NCI-H2107 (cell line): ENCODE data around the gene POU3F2.

Experiments used
- DNase-seq: peaks from one replicate; lab custom pipeline; 2025; lab: John Stamatoyannopoulos, UW

POU3F2 gene

GRCh38 chr6:98834060-98835031 is at the start of gene POU3F2:
POU3F2 (plus strand) TSS chr6:98834574; CDS start chr6:98834874, 300 bp downstream.
- DNase-seq: peak; percentile 95

DNA sequence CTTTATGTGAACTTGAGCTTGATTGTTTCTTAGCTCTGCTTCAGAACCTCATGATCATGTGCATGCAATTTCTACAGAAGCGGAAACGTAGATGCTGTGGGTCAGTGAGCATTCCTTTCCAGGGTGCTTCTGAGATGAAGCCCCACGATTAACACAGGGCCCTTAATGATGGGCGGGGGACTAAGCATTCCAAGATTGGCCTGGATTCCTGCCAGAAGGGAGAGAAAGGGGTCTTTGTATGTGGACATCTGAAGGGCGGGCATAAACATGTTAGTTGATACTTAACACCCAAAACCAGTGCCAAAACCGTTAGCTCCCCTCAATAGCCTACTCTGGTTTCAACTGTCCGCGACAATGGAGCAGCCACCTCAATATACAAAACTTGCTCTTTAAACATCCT is 46.9 kb upstream of the POU3F2 start:
- DNase-seq: peak; percentile 25

DNA sequence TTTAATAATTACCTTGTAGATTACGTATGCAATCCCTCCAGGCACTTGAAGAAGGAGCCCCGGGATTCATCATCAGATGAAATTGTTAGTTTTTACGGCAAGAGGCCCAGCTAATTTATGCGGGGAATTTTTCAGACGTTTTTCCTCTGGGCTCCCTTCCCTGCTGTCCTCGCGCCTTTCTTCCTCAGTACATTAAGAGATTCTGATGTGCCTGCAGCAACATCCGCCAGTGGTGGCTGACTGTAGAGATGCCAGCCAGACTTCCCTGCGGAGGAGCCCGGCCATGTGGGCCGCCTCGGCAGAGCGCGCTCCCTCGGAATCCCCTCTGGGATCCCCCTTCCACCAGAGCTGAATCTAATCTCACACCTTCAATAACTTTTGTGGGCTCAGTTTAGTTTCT is 46.4 kb upstream of the POU3F2 start:
- no peak for DNase-seq

DNA sequence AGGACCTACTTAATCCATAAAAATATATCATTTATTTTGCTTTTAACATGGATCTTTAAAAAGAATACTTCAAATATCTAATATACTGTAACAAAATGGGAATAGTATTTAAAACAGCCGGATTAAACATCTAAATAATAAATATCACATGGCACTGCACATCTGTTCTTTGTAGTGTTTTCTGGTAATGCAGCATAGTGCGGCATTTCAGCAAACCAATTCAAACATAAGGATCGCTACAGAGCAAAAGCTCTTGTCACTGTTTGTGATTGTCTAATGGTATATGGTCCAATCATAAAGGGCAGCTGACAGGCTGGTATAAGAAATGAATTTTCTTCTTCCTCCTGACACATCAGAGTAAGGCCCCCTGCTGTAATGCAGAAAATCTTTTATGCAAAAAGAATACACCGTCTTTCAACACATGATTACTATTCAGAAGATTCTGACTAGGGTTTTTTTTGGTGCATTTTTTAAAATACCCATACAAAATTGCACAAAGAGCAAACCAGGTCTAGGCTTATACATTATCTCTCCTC is 40.0 kb upstream of the POU3F2 start:
- no peak for DNase-seq

DNA sequence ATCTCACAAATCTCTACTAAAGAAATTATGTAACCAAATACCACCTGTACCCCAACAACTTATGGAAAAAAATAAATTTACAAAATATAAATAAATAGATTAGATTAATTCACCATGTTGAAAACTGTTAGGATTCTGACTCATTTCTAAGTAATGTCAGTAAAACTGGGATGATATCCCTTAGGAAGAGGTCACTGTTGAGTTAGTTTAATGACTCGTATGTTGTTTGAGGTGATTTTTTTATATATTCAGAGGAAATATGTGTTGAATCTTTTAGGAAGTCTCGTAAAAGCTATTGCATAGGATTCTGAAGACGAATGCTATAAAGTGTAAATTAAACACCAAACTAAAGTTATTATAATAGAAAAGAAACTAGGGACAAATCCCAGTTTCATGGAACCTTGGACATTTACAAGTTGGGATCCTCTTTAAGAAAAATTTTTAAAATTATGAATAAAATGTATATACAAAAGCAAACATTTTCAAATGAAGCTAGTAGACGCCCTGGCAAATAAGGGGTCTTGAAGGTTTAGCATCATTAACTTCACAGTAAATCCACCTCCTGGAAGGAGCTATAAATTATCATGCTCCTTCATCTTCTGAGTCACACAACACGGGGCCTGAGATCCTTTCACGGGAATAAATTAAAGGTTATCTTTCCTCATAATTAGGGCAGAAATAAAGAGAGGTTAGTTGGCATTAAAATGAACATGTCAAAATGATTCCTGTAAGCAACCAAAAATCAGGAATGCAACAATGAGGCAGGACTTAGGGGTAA is 37.0 kb upstream of the POU3F2 start:
- DNase-seq: no peak

- no peak for DNase-seq
These were observed 33.5 kb upstream of the POU3F2 start for GRCh38 chr6:98800866-98801265.

- DNase-seq: no peak
These were observed 25.7 kb upstream of the POU3F2 start for GRCh38 chr6:98808541-98809210.

DNA sequence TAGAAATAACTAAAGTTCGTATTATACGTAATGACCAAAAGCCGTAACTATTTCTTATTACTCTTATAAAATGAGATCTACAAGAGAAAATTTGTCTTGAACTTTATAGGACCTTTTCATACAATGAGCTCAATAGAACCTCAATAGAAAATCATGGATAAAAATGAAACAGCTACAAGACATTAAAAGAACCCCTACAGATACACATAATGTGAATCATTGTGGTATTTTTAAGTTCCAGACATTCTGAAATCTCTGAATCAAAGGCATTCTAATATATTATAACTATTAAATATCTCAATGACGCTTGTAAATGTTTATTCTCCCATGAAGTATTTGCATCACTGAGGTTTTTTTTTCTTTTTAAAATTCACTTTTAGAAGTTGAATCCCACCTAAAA is 22.2 kb upstream of the POU3F2 start:
- DNase-seq: no peak

DNA sequence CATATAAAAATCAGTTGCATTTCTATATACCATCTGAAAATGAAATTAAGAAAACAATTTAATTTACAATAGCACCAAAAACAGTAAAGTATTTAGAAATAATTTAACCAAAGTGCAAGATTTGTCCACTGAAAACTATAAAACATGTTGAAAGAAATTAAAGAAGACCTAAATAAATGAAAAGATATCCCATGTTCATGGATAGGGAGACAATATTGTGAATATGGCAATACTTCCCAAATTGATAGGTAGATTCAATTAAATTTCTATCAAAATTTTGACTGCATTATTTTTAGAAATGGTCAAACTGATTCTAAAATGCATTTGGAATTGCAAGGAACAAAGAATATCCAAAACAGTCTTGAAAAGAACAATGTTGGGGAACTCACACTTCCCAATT is 17.6 kb upstream of the POU3F2 start:
- DNase-seq: no peak

DNA sequence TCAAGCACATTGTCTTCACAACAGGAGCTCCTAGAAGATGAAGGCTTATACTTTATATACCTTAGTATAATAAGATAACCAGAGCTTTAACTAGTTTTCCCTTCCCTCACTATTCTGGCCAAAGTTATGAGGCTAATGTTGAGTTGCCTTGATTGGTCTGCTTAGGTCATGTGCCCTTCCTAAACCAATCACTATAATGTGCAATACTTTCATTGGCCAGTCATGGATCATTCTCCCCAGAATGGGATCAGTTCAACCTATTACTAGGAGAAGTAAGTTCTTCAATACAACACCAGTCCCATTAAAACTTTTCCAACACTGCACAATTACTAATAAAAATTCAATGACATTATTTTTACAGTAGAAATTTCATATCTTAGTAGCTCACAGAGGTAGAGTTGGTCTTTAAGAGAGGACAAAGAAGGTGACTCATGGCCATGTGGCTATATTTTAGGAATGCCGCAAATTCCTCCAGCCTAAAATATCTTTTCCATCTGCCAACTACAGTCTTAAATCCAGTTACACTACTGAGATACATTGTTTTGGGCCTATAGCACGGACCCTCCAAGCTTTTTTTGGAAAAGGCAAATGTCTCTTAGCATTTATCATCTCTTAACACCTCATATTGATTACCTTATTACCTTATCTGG is 12.5 kb upstream of the POU3F2 start:
- no peak for DNase-seq

DNA sequence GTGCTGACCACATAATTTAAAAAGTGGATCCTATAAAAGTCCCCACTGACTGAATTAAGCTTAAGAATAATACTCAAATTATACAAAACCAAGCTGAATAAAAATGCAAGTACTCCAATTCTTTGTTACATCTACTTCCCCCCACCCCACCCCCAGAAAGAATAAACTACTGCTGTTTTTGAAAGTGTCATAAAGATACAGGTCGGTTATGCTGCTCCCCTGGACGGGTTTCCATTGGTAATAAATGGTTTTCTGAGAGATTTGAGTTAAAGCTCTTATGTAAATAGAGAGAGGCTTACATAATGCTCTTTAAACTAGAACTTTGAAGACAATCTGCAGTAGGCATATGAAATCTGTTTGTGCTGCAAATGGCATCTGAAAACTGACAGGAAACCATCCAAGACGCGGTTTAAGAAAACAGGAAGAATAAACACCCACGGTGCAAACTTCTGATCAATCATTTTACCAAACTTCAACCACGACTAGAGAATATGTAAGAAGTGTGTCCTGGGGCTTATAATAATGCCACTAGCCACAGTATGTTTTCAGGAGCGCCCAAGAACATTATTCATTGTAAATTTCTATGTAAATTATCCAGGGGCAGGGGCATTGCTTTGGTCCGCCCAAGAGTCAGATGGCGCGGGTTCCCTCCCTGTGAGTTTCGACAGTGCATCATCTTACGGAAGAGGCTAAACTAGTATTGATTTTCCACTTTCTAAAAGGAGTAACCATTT is 10.8 kb upstream of the POU3F2 start:
- no peak for DNase-seq

DNA sequence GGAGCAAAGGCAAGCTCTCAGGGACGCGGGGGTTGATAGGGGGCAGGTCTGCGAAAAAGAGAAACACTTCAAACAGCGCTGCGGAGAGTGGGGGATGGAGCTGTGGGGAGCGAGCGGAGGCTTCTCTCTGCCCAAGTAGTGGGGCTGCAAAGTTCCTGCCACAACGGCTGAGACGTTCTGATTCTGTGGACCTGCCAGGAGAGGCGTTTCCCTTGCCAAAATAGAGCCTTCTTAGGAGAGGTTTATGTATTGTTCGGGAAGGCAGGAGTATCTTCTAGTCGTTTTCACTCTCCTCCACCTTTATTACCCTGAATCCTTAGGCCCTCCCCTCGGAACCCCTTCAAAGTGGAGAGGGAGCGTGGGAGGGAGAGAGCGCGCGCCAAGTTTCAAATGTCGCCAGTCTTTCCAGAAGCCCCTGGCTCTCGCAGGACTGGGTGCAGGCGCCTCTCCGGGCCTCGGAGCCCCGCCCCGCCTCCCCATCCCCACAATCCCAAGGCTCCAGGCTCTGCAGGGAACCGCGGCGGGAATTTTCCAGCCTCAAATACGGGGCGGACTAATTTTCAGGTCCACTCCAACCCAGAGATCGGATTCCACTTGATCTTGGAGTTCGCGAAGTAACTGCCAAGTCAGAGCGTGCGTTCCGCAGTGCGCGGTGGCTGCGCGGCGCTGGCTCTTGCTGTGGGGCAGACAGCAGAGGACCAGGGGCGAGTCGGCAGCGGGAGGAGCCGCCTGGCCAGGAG is 10.0 kb upstream of the POU3F2 start:
- DNase-seq: no peak

GRCh38 chr6:98824902-98825599 is 9.3 kb upstream of the POU3F2 start:
- no peak for DNase-seq

- DNase-seq: no peak
These were observed 8.7 kb upstream of the POU3F2 start for GRCh38 chr6:98825600-98826230.

- no peak for DNase-seq
These were observed 6.8 kb upstream of the POU3F2 start for GRCh38 chr6:98827295-98828159.

- no peak for DNase-seq
These were observed 6.1 kb upstream of the POU3F2 start for GRCh38 chr6:98828211-98828788.

- no peak for DNase-seq
These were observed 5.4 kb upstream of the POU3F2 start for GRCh38 chr6:98828941-98829411.

GRCh38 chr6:98830146-98830545 is 4.2 kb upstream of the POU3F2 start:
- DNase-seq: no peak
